CMK (cell line): Measurements from ENCODE around the gene PSMD2.

ENCODE experiments used
- DNase-seq: peaks from one replicate; pipeline ENCODE4 v3.0.0-alpha.2; 2010; ENCODE audit warnings: low read depth

PSMD2 gene

GRCh38 chr3:184317201-184317600 is 18.2 kb downstream of the PSMD2 start:
- DNase-seq: no peak

- DNase-seq: no peak
Observed at GRCh38 chr3:184320104-184320445, 21.0 kb downstream of the PSMD2 start.

GRCh38 chr3:184321666-184322065 is 22.6 kb downstream of the PSMD2 start:
- no peak for DNase-seq

GRCh38 chr3:184322731-184323487 is 23.9 kb downstream of the PSMD2 start:
- no peak for DNase-seq

GRCh38 chr3:184323696-184324095 is 24.7 kb downstream of the PSMD2 start:
- DNase-seq: no peak

- DNase-seq: no peak
Observed at GRCh38 chr3:184325269-184325668, 26.2 kb downstream of the PSMD2 start.

- DNase-seq: no peak
Observed at GRCh38 chr3:184325715-184326369, 26.8 kb downstream of the PSMD2 start.

- no peak for DNase-seq
Observed at GRCh38 chr3:184327171-184327570, 28.1 kb downstream of the PSMD2 start.

GRCh38 chr3:184328516-184328915 is 29.5 kb downstream of the PSMD2 start:
- DNase-seq: no peak

- no peak for DNase-seq
Observed at GRCh38 chr3:184332370-184333090, 33.5 kb downstream of the PSMD2 start.

- DNase-seq: no peak
Observed at GRCh38 chr3:184333190-184333589, 34.1 kb downstream of the PSMD2 start.

GRCh38 chr3:184333700-184334099 is 34.7 kb downstream of the PSMD2 start:
- no peak for DNase-seq

- DNase-seq: no peak
Observed at GRCh38 chr3:184334470-184335158, 35.6 kb downstream of the PSMD2 start.

GRCh38 chr3:184335291-184335660 is 36.2 kb downstream of the PSMD2 start:
- no peak for DNase-seq

GRCh38 chr3:184335661-184336546 is 36.9 kb downstream of the PSMD2 start:
- no peak for DNase-seq

- no peak for DNase-seq
Observed at GRCh38 chr3:184336547-184337398, 37.7 kb downstream of the PSMD2 start.

GRCh38 chr3:184337399-184337714 is 38.3 kb downstream of the PSMD2 start, which contains the start of gene FAM131A:
Gene FAM131A, plus strand, starts transcription at chr3:184337600. Its CDS starts 31 bp downstream, at chr3:184337631.
- no peak for DNase-seq

- DNase-seq: no peak
Observed at GRCh38 chr3:184337981-184338380, 38.9 kb downstream of the PSMD2 start.

- no peak for DNase-seq
Observed at GRCh38 chr3:184338511-184338945, 39.5 kb downstream of the PSMD2 start.

- no peak for DNase-seq
Observed at GRCh38 chr3:184339001-184339400, 40.0 kb downstream of the PSMD2 start.
